22Rv1 (cell line): Measurements from ENCODE around the gene CAMK2B.

ENCODE experiments used
- H3K27ac ChIP-seq: fragments of 450-650 bp; 2 replicates; pipeline ENCODE4 v1.5.1; 2017
- CTCF ChIP-seq: fragments of 450-650 bp; IDR thresholded peaks from 2 replicates; pipeline ENCODE4 v1.5.1; 2017; ENCODE audit warnings: mild to moderate bottlenecking
- ZFX ChIP-seq: fragments of 450-650 bp; IDR thresholded peaks from 2 replicates; pipeline ENCODE4 v1.6.1; 2017; ENCODE audit warnings: antibody characterized with exemption, borderline replicate concordance

CAMK2B gene

GRCh38 chr7:44308596-44309270 lies 16.7 kb downstream of the CAMK2B start:
- no peak overlapping the region for H3K27ac ChIP-seq
- TF ChIP-seq CTCF (no peak), ZFX (no peak)

GRCh38 chr7:44307905-44308595 lies 17.3 kb downstream of the CAMK2B start:
- TF ChIP-seq ZFX (no peak), CTCF (no peak)
- H3K27ac ChIP-seq: no peak overlapping the region

- no peak for TF ChIP-seq ZFX
- peak; percentile 30 for TF ChIP-seq CTCF
- H3K27ac ChIP-seq: no peak overlapping the region
Observed at GRCh38 chr7:44307301-44307900, 18.0 kb downstream of the CAMK2B start.

- TF ChIP-seq ZFX (no peak), CTCF (no peak)
- no peak overlapping the region for H3K27ac ChIP-seq
Observed at GRCh38 chr7:44306606-44307005, 18.8 kb downstream of the CAMK2B start.

- TF ChIP-seq ZFX: no peak
- TF ChIP-seq CTCF: no peak
- H3K27ac ChIP-seq: no peak overlapping the region
Observed at GRCh38 chr7:44305564-44306507, 19.6 kb downstream of the CAMK2B start.

GRCh38 chr7:44294325-44295069 lies 30.9 kb downstream of the CAMK2B start:
- no peak overlapping the region for H3K27ac ChIP-seq
- TF ChIP-seq CTCF (no peak), ZFX (no peak)
